ENCODE data around the gene ZNF341.

DNA sequence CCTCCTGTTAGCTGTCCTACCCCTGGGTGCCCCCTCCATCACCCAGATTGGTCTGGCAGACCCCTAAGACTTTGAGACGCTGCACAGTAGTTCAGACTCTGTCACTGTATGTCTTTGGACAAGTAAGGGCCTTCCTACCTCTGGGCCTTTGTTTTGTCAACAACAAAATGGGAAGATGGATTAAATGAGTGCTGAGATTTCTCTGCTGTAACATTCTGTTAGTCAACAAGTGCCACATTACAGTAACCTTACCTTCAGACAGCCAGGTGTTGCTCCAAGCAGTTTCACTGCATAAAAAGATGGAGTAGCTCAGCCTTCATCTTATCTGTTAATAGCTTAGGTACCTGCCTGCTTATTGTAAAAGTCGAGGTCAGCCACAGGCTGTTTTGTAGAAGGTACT is 95.3 kb downstream of the ZNF341 start:
- no peak for TF ChIP-seq GATA3 (IDR thresholded peaks at IDR 0.05; ENCODE audit: low read depth, low read length)
- no peak for TF ChIP-seq GATA2 (IDR thresholded peaks at IDR 0.05; ENCODE audit: low read depth, low read length)
